HG03558 (cell line): ENCODE results near the gene LNPEP.

Source experiments
- ATAC-seq: cut with Tn5 transposase; IDR thresholded peaks from one replicate; pipeline ENCODE4 v1.9.1; 2021; ENCODE audit warnings: moderate number of reproducible peaks; ENCODE audit not compliant: unreplicated experiment; ENCODE audit errors: extremely low read depth

Gene LNPEP

GRCh38 chr5:96952974-96953730, 17.3 kb downstream of the LNPEP start:
- ATAC-seq, result no peak

GRCh38 chr5:96957254-96958049, 21.6 kb downstream of the LNPEP start:
- peak; percentile 30 for ATAC-seq

- no peak for ATAC-seq
These were observed 23.1 kb downstream of the LNPEP start for GRCh38 chr5:96958977-96959376.

- peak; percentile 33 for ATAC-seq
These were observed 25.2 kb downstream of the LNPEP start for GRCh38 chr5:96961053-96961452.

- ATAC-seq, result no peak
These were observed 26.7 kb downstream of the LNPEP start for GRCh38 chr5:96962540-96962991.

- ATAC-seq, result peak; percentile 34
These were observed 27.4 kb downstream of the LNPEP start for GRCh38 chr5:96963267-96963666.

- ATAC-seq, result no peak
These were observed 30.9 kb downstream of the LNPEP start for GRCh38 chr5:96966801-96967200.

GRCh38 chr5:96967400-96967799, 31.5 kb downstream of the LNPEP start:
- ATAC-seq, result no peak

- no peak for ATAC-seq
These were observed 32.2 kb downstream of the LNPEP start for GRCh38 chr5:96968074-96968473.

- no peak for ATAC-seq
These were observed 32.7 kb downstream of the LNPEP start for GRCh38 chr5:96968614-96969013.

- ATAC-seq, result no peak
These were observed 33.5 kb downstream of the LNPEP start for GRCh38 chr5:96969366-96969765.

GRCh38 chr5:96972599-96973334, 36.9 kb downstream of the LNPEP start:
- no peak for ATAC-seq

GRCh38 chr5:96973532-96974401, 37.9 kb downstream of the LNPEP start:
- ATAC-seq, result no peak

GRCh38 chr5:96975656-96976055, 39.8 kb downstream of the LNPEP start:
- no peak for ATAC-seq

GRCh38 chr5:96977228-96977627, 41.3 kb downstream of the LNPEP start:
- no peak for ATAC-seq

GRCh38 chr5:96978812-96979449, 43.1 kb downstream of the LNPEP start:
- no peak for ATAC-seq

GRCh38 chr5:96984506-96985192, 48.8 kb downstream of the LNPEP start:
- ATAC-seq, result no peak

GRCh38 chr5:96986450-96986849, 50.6 kb downstream of the LNPEP start:
- ATAC-seq, result no peak

GRCh38 chr5:96990102-96990501, 54.2 kb downstream of the LNPEP start:
- ATAC-seq, result no peak
